ENCODE data around the gene DDX5.
A peak's percentile ranks its signal among the peaks of the same experiment; 100 is the strongest.
"Not testable (repeated sequence)": the region's sequence is repeated elsewhere in the genome, so short reads cannot be mapped to it uniquely, and the experiment has no call there.

DDX5 gene

DNA sequence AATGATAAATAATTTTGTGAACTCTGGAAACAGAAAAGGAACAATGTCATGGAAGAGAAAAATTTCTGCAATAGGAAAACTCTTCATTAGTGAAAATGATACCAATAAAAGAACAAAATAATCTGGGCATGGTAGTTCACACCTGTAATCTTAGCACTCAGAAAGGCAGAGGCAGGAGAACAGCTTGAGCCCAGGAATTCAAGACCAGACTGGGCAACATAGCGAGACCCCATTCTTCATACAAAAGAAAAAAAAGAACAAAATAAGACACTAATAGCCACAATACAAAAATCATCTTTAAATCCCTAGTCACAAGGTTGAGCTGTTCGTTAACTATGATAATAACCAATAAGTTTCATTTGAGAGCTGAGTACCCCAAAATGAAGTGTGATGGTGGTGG, 17.8 kb downstream of the DDX5 start:
- TF ChIP-seq POLR2AphosphoS5 (IDR thresholded peaks at IDR 0.05; ENCODE audit: low read depth, low read length) (no peak), POLR2A (IDR thresholded peaks at IDR 0.05; ENCODE audit: low read depth, low read length) (no peak)
- FAIRE-seq (no peak), DNase-seq (ENCODE audit: insufficient read length) (no peak)

DNA sequence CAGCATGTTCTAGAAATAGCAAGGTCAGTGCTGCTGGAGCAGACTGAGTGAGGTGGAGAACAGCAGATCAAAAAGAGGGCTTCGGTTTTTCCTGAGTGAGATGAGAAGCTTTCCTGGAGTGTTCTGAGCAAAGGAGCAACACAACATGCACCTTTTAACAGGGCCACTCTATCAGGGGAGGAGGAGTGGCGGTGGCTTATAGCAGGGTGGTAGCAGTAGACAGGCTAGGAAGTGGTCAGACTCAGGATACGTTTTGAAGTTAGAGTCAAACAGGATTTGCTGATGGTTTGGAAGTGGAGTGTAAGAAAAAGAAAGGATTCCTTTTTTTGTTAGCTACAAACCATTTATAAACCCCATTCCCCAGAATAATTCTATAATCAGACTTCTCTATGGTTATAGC, 21.7 kb downstream of the DDX5 start:
- TF ChIP-seq TAF1 (IDR thresholded peaks at IDR 0.05; ENCODE audit: borderline replicate concordance, low read depth, low read length): no peak
- DNase-seq (ENCODE audit: insufficient read length): no peak
- no peak for FAIRE-seq

DNA sequence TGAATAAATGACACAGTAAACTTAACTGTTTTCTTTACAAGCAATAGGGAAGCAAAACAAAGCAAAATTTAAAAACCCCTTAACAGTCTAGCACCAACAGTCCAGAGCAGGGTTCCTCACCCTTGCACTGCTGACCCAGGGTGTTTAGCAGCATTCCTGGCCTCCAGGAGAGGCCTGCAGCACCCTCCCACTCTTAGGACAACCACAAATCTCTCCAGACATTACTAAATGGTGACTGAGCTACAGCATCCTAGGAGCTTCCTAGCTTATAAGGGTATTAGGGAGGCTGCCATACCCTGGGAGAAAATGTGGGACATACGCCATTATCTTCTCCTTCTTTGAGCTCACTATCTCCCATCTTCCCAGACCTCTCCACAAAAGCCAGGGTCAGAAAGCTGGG, 25.1 kb downstream of the DDX5 start:
- no peak for DNase-seq (ENCODE audit: insufficient read length)
- no peak for FAIRE-seq
- no peak for TF ChIP-seq TAF1 (IDR thresholded peaks at IDR 0.05; ENCODE audit: borderline replicate concordance, low read depth, low read length)
- no peak for TF ChIP-seq POLR2A (IDR thresholded peaks at IDR 0.05; ENCODE audit: low read depth, low read length)
- no peak for TF ChIP-seq POLR2AphosphoS5 (IDR thresholded peaks at IDR 0.05; ENCODE audit: low read depth, low read length)

DNA sequence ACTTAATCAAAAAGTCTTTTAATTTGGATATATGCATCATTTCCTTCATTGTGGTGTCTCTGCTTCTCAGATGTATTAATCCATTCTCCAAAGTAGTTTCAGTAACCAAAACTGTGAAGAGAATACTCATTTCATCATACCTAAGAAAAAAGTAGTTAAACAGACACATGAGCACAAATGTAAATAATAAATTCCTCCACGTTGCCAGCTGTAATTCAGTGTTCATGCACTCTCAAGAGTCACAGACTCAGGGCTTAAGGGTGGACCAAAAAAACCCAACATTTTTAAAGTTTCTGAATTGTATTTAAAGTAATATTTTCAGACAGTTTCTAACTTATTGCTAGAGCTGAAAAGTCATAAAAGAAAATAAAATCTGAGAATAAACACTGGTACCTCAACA, 28.2 kb downstream of the DDX5 start:
- FAIRE-seq (no peak), DNase-seq (ENCODE audit: insufficient read length) (no peak)
- TF ChIP-seq POLR2A (IDR thresholded peaks at IDR 0.05; ENCODE audit: low read depth, low read length) (no peak), POLR2AphosphoS5 (IDR thresholded peaks at IDR 0.05; ENCODE audit: low read depth, low read length) (no peak), TAF1 (IDR thresholded peaks at IDR 0.05; ENCODE audit: borderline replicate concordance, low read depth, low read length) (no peak)

DNA sequence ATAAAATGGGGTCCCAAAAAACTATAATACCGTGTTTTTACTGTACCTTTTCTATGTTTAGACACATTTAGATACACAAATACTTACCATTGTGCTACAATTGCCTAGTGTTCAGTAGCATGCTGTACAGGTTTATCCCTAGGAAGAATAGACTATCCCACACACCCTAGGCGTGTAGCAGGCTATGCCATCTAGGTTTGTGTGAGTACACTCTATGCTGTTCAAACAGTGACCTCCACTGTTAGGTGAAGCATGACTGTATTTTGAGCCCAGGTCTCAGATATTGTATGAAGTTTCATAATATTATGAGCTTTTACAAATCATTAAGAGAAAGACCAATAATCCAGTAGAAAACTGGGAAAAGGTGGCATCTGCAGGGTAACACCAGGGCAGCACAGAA, 33.5 kb downstream of the DDX5 start:
- FAIRE-seq (peak; percentile 30), DNase-seq (ENCODE audit: insufficient read length) (no peak)
- TF ChIP-seq POLR2A (IDR thresholded peaks at IDR 0.05; ENCODE audit: low read depth, low read length) (no peak), POLR2AphosphoS5 (IDR thresholded peaks at IDR 0.05; ENCODE audit: low read depth, low read length) (no peak), TAF1 (IDR thresholded peaks at IDR 0.05; ENCODE audit: borderline replicate concordance, low read depth, low read length) (no peak)

DNA sequence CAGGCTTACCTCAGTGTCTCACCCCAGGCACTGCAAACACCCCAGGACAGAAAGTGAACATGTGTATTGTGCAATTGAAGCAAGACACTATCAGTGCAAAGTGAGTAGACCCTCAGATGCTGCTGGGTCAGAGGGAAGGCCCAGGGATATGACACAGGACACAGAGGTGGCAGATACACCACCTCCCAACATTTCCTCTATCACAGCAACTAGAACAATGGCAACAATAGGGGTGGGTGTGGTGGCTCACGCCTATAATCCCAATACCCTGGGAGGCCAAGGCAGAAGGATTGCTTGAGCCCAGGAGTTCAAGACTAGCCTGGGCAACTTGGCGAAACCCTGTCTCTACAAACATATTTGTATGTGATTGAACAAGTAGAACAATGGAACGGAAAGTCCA, 34.6 kb downstream of the DDX5 start:
- FAIRE-seq (no peak), DNase-seq (ENCODE audit: insufficient read length) (no peak)
- no peak for TF ChIP-seq TAF1 (IDR thresholded peaks at IDR 0.05; ENCODE audit: borderline replicate concordance, low read depth, low read length)
- no peak for TF ChIP-seq POLR2A (IDR thresholded peaks at IDR 0.05; ENCODE audit: low read depth, low read length)
- TF ChIP-seq POLR2AphosphoS5 (IDR thresholded peaks at IDR 0.05; ENCODE audit: low read depth, low read length): no peak

DNA sequence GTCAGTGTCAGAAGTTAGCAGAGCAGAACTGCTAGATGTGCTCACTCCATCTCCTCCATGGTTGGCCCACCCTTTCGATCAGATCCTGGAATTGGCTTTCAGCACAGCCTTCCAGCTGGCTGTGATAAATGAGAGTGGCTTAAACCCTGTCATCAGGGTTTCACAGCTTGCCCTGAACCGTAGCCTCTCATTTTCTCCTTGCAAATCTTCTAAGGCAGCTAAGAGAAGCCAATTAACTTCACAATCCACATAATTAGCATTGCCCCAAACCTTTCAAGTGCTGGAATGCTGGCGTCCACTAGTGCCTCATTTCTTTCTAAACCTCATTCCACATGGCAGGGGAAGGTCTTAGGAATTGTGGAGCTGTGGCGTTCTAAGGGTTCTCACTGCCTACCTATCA, 35.5 kb downstream of the DDX5 start:
- TF ChIP-seq POLR2A (IDR thresholded peaks at IDR 0.05; ENCODE audit: low read depth, low read length) (no peak), POLR2AphosphoS5 (IDR thresholded peaks at IDR 0.05; ENCODE audit: low read depth, low read length) (no peak), TAF1 (IDR thresholded peaks at IDR 0.05; ENCODE audit: borderline replicate concordance, low read depth, low read length) (no peak)
- FAIRE-seq: no peak
- DNase-seq (ENCODE audit: insufficient read length): no peak

DNA sequence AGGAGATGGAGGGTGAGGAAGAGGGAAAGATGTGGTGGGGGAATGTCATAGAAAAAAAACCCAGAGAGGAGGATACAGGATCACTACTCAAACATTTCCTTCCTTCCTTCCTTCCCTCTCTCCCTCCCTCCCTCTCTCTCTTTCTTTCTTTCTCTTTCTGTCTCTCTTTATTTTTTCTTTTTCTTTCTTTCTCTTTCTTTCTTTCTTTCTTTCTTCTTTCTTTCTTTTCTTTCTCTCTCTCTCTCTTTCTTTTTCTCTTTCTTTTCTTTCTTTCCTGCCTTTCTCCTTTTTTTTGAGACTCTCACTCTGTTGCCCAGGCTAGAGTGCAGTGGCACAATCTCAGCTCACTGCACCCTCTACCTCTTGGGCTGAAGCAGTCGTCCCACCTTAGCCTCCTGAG, 39.3 kb downstream of the DDX5 start:
- FAIRE-seq; DNase-seq (ENCODE audit: insufficient read length): not testable (repeated sequence)

DNA sequence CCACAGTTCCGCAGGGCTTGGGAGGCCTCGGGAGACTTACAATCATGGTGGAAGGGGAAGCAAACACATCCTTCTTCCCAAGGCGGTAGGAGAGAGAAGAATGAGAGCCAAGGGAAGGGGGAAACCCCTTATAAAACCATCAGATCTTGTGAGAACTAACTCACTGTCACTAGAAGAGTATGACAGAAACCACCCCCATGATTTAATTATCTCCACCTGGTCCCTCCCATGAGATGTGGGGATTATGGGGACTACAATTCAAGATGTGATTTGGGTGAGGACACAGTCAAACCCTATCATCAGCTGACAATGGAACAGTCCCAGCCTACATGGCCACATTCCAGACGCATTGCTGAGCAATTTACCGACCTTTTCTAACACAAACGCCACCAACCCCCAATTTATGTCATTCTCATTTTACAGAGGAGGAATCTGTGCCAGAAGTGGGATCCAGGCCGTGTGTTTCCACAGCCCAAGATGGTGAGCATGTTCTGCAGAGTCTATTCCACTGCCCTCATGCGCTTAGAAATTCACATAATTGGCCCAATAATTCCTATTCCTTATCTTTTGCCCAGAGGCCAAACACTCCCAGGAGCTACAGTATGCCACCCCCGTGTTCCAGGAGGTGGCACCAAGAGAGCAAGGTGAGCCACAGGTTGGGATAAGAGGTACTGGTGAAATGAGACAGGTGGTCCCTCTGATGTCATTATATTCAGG, 39.9 kb downstream of the DDX5 start:
- FAIRE-seq (no peak), DNase-seq (ENCODE audit: insufficient read length) (no peak)
- no peak for TF ChIP-seq POLR2A (IDR thresholded peaks at IDR 0.05; ENCODE audit: low read depth, low read length)
- no peak for TF ChIP-seq POLR2AphosphoS5 (IDR thresholded peaks at IDR 0.05; ENCODE audit: low read depth, low read length)
- no peak for TF ChIP-seq TAF1 (IDR thresholded peaks at IDR 0.05; ENCODE audit: borderline replicate concordance, low read depth, low read length)

DNA sequence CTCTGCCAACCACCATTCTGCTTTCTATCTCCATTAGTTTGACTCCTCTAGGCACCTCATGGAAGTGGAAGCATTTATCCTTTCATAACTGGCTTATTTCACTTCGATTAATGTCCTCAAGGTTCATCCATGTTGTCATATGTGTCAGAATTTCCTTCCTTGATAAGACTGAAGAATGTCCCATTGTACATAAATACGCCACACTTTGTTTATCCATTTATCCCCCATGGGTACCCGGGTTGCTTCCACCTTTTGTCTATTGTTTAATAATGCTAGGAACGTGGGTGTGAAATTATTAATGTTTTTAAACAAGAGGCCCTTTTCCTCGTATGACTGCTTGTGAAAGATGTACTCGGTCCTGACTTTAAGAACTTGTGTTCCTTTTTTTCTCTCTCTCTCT, 44.3 kb downstream of the DDX5 start:
- FAIRE-seq: no peak

DNA sequence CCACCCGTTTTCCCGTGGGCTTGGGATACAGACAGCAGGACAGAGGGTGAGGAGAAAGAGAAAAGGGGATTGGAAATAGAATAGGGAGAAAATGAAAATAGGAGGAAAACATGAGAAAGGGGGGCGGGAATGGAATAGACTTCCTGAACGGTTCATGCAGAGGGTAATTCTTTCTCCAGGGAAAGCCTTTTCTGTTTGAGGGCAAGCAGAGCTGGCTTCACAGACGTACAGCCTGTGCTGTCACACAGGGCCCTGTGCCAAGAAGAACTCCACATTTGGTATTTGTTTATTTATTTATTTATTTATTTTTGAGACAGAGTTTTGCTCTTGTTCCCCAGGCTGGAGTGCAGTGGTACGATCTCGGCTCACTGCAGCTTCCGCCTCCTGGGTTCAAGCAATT, 45.1 kb downstream of the DDX5 start:
- DNase-seq (ENCODE audit: insufficient read length) (no peak), FAIRE-seq (no peak)
- TF ChIP-seq TAF1 (IDR thresholded peaks at IDR 0.05; ENCODE audit: borderline replicate concordance, low read depth, low read length) (no peak), POLR2AphosphoS5 (IDR thresholded peaks at IDR 0.05; ENCODE audit: low read depth, low read length) (no peak), POLR2A (IDR thresholded peaks at IDR 0.05; ENCODE audit: low read depth, low read length) (no peak)

More for the DNA sequence above, 44.3 kb downstream of the DDX5 start:
- TF ChIP-seq POLR2AphosphoS5 (IDR thresholded peaks at IDR 0.05; ENCODE audit: low read depth, low read length) (no peak), POLR2A (IDR thresholded peaks at IDR 0.05; ENCODE audit: low read depth, low read length) (no peak), TAF1 (IDR thresholded peaks at IDR 0.05; ENCODE audit: borderline replicate concordance, low read depth, low read length) (no peak)
- DNase-seq (ENCODE audit: insufficient read length): no peak

DNA sequence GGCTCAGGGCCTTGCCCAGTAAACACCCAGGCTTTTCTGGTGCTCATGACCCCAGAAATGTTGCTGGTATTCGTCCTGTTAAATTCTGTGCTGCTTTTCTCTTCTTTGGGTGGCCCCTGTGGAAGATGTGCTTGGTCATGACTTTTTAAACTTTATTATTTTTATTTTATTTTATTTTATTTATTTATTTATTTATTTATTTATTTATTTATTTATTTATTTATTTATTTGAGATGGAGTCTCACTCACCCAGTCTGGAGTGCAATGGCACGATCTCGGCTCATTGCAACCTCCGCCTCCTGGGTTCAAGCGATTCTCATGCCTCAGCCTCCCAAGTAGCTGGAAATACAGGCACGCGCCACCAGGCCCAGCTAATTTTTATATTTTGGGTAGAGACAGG, 46.3 kb downstream of the DDX5 start:
- not testable (repeated sequence) for FAIRE-seq; DNase-seq (ENCODE audit: insufficient read length)

DNA sequence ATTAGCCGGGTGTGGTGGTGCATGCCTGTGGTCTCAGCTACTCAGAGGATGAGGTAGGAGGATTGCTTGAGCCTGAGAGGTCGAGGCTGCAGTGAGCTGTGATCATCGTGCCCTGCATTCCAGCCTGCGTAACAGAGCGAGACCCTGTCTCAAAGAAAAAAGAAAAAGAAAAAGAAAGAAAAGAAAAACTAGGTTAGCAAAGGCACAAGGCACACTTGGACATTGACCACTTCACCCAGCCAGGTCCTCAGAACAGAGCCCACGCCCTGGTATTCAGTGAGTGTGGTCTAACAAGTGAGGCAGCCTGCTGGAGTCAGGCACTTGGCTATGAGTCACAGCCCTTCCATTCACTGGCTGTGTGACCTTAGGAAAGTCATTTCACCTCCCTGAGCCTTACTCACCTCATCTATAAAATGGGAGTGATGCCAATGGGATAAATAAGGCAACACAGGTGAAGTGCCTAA, 46.8 kb downstream of the DDX5 start:
- TF ChIP-seq POLR2A (IDR thresholded peaks at IDR 0.05; ENCODE audit: low read depth, low read length) (no peak), POLR2AphosphoS5 (IDR thresholded peaks at IDR 0.05; ENCODE audit: low read depth, low read length) (no peak), TAF1 (IDR thresholded peaks at IDR 0.05; ENCODE audit: borderline replicate concordance, low read depth, low read length) (no peak)
- DNase-seq (ENCODE audit: insufficient read length) (no peak), FAIRE-seq (no peak)
